Activated T-cell treated with anti-CD3 and anti-CD28 coated beads for 4 hours (primary cell): ENCODE measurements around the gene NCKIPSD.

Experiments used
- DNase-seq: peaks from one replicate; pipeline ENCODE4 v3.0.0-alpha.2; 2020

The NCKIPSD gene

GRCh38 chr3:48696156-48696555 is 10.4 kb upstream of the NCKIPSD start:
- DNase-seq, result no peak

GRCh38 chr3:48695393-48695753 is 9.7 kb upstream of the NCKIPSD start:
- DNase-seq, result no peak

- no peak for DNase-seq
Observed at GRCh38 chr3:48694610-48695392, 9.1 kb upstream of the NCKIPSD start.

GRCh38 chr3:48693826-48694225 is 8.1 kb upstream of the NCKIPSD start:
- no peak for DNase-seq

- no peak for DNase-seq
Observed at GRCh38 chr3:48692551-48692950, 6.8 kb upstream of the NCKIPSD start.

- no peak for DNase-seq
Observed at GRCh38 chr3:48690846-48691458, 5.2 kb upstream of the NCKIPSD start.

GRCh38 chr3:48689384-48689783 is 3.7 kb upstream of the NCKIPSD start:
- DNase-seq, result no peak

- DNase-seq, result no peak
Observed at GRCh38 chr3:48688737-48689075, 3.0 kb upstream of the NCKIPSD start.

GRCh38 chr3:48688032-48688736 is 2.5 kb upstream of the NCKIPSD start:
- DNase-seq, result no peak

GRCh38 chr3:48687220-48687678 is 1.5 kb upstream of the NCKIPSD start:
- no peak for DNase-seq

- DNase-seq, result no peak
Observed at GRCh38 chr3:48686538-48687219, 964 bp upstream of the NCKIPSD start.

GRCh38 chr3:48685293-48685602 is 467 bp downstream of the NCKIPSD start:
- DNase-seq, result no peak

- DNase-seq, result no peak
Observed at GRCh38 chr3:48684480-48685143, 1.1 kb downstream of the NCKIPSD start.

GRCh38 chr3:48684054-48684349 is 1.7 kb downstream of the NCKIPSD start:
- DNase-seq, result no peak

GRCh38 chr3:48682786-48683185 is 2.9 kb downstream of the NCKIPSD start:
- no peak for DNase-seq

- DNase-seq, result no peak
Observed at GRCh38 chr3:48681974-48682610, 3.6 kb downstream of the NCKIPSD start.

GRCh38 chr3:48681541-48681880 is 4.2 kb downstream of the NCKIPSD start:
- DNase-seq, result no peak

- DNase-seq, result no peak
Observed at GRCh38 chr3:48680811-48681540, 4.7 kb downstream of the NCKIPSD start.

GRCh38 chr3:48679411-48680391 is 6.0 kb downstream of the NCKIPSD start:
- no peak for DNase-seq

- DNase-seq, result no peak
Observed at GRCh38 chr3:48678566-48679380, 6.9 kb downstream of the NCKIPSD start.
